ENCODE data around the gene MS4A5.

GRCh38 chr11:60428517-60428916, 855 bp upstream of the MS4A5 start:
- TF ChIP-seq POLR2A (IDR thresholded peaks at IDR 0.05; ENCODE audit: low read depth, low read length), result no peak
- TF ChIP-seq POLR2AphosphoS5 (IDR thresholded peaks at IDR 0.05; ENCODE audit: low read depth, low read length), result no peak
- no peak for TF ChIP-seq POU2F2 (IDR thresholded peaks at IDR 0.05; ENCODE audit: low read depth, low read length)

Data from GM12891 (cell line).